CD8-positive, alpha-beta memory T cell (primary cell): Measurements from ENCODE around the gene PIGP. TPM values are rescaled to one million over a fixed set of nuclear protein-coding genes. Genes with fewer than 3 reads are reported as not detected.
A peak's percentile ranks its signal among the peaks of the same experiment; 100 is the strongest.
"Not testable (repeated sequence)": the region's sequence is repeated elsewhere in the genome, so short reads cannot be mapped to it uniquely, and the experiment has no call there.

Experiments
- CTCF ChIA-PET: fragments of 350-600 bp; sonication (Branson Sonifier 250); formaldehyde crosslinking; loops from one replicate; lab custom pipeline; 2021; ENCODE audit warnings: antibody characterized with exemption; lab: Charles Lee
- POLR2A ChIA-PET: fragments of 350-600 bp; sonication (Branson Sonifier 250); formaldehyde crosslinking; loops from one replicate; lab custom pipeline; 2021; ENCODE audit warnings: antibody characterized with exemption; lab: Charles Lee
- DNase-seq, 5 donors: peaks; one replicate each; pipeline versions ENCODE4 v3.0.0 to v3.0.0-alpha.2; 2020 to 2022; ENCODE audit warnings: mixed read lengths in 1 of 5
- H3K27ac ChIP-seq: one replicate; pipeline ENCODE4 v1.7.0; 2013; ENCODE audit warnings: low read depth, mild to moderate bottlenecking, low read length, moderate library complexity
- H3K27me3 ChIP-seq: 2 replicates; pipeline ENCODE4 v1.7.0; 2013; ENCODE audit warnings: low read length, mild to moderate bottlenecking; ENCODE audit not compliant: insufficient read depth, poor library complexity, severe bottlenecking
- H3K36me3 ChIP-seq: 2 replicates; pipeline ENCODE4 v1.7.0; 2013; ENCODE audit warnings: mild to moderate bottlenecking, low read length, moderate library complexity; ENCODE audit not compliant: insufficient read depth
- H3K4me1 ChIP-seq: 2 replicates; pipeline ENCODE4 v1.7.0; 2013; ENCODE audit warnings: mild to moderate bottlenecking, low read length, moderate library complexity; ENCODE audit not compliant: insufficient read depth
- H3K4me3 ChIP-seq: 2 replicates; pipeline ENCODE4 v1.7.0; 2013; ENCODE audit warnings: mild to moderate bottlenecking, low read length
- H3K9me3 ChIP-seq: 2 replicates; pipeline ENCODE4 v1.7.0; 2013; ENCODE audit warnings: mild to moderate bottlenecking, low read length
- H3K27ac Mint-ChIP-seq, 8 donors: one replicate each; pipeline ENCODE4 v1.8.0; 2020 to 2021; ENCODE audit warnings: mixed read lengths in 8 of 8, mild to moderate bottlenecking in 6 of 8, inconsistent platforms in 3 of 8, moderate library complexity in 3 of 8
- H3K27me3 Mint-ChIP-seq, 2 donors: one replicate each; pipeline ENCODE4 v1.8.0; 2020 to 2021; ENCODE audit warnings: mixed read lengths in 2 of 2, mild to moderate bottlenecking in 1 of 2, moderate library complexity in 1 of 2
- H3K36me3 Mint-ChIP-seq, 3 donors: one replicate each; pipeline ENCODE4 v1.8.0; 2020 to 2021; ENCODE audit warnings: mixed read lengths in 3 of 3, inconsistent platforms in 1 of 3, mild to moderate bottlenecking in 1 of 3
- H3K4me1 Mint-ChIP-seq, 3 donors: one replicate each; pipeline ENCODE4 v1.8.0; 2020 to 2021; ENCODE audit warnings: mixed read lengths in 3 of 3, inconsistent platforms in 1 of 3, mild to moderate bottlenecking in 1 of 3
- H3K4me3 Mint-ChIP-seq, 7 donors: one replicate each; pipeline ENCODE4 v1.8.0; 2020 to 2021; ENCODE audit warnings: mixed read lengths in 7 of 7, mild to moderate bottlenecking in 6 of 7, moderate library complexity in 4 of 7, inconsistent platforms in 2 of 7
- H3K9me3 Mint-ChIP-seq, 5 donors: one replicate each; pipeline ENCODE4 v1.8.0; 2020 to 2022; ENCODE audit warnings: mixed read lengths in 5 of 5, mild to moderate bottlenecking in 3 of 5, moderate library complexity in 2 of 5, inconsistent platforms in 1 of 5
- polyA plus RNA-seq: library from polyadenylated mRNA; unstranded; fragments of 300-500 nt; fragmentation: Illumina TruSeq; gene quantifications from one replicate; pipeline ENCODE4 v1.2.3, GENCODE V29; 2021
- total RNA-seq, 2 experiments: library from RNA; stranded (reverse); gene quantifications; one replicate each; pipeline ENCODE4 v1.2.3, GENCODE V29; 2021

The PIGP gene
- 10 to 100 TPM; 23.9 to 24.2 TPM for total RNA-seq
- polyA plus RNA-seq: 36.6 TPM

- peak within 1 kb of the TSS; percentile 93 for H3K27ac ChIP-seq
- peaks cover 0 to 3% (median 0%) of the 10 kb centered on the region in 5 donors for H3K9me3 Mint-ChIP-seq
- DNase-seq: peak; percentile 94 to 97 (median 96)
- CTCF ChIA-PET: no interaction called here
- no peaks in the 10 kb centered on the region for H3K9me3 ChIP-seq
- H3K27me3 Mint-ChIP-seq: peaks cover 0 to 3% of the 10 kb centered on the region in 2 donors
- H3K4me3 ChIP-seq: peak within 1 kb of the TSS; percentile 91
- H3K27ac Mint-ChIP-seq: peak within 1 kb of the TSS; percentile 94 to 100 (median 98)
- H3K4me1 Mint-ChIP-seq: peaks cover 47 to 63% (median 62%) of the 10 kb centered on the region in 3 donors
- H3K4me3 Mint-ChIP-seq: peak within 1 kb of the TSS; percentile 92 to 100 (median 96)
- POLR2A ChIA-PET: interaction anchor here (1.3 kb wide), 1 partner anchor 96 kb away, joined by 3 read pairs; no protein-coding TSS in a partner anchor
- peaks cover 3 to 23% (median 5%) of the 10 kb centered on the region in 3 donors for H3K36me3 Mint-ChIP-seq
- peaks cover 15% of the 10 kb centered on the region for H3K4me1 ChIP-seq
- no peaks in the 10 kb centered on the region for H3K36me3 ChIP-seq
- no peaks in the 10 kb centered on the region for H3K27me3 ChIP-seq
Observed at GRCh38 chr21:37072988-37073416, at the start of gene PIGP, which contains the start of gene TTC3. TSS of gene PIGP (minus strand) at chr21:37073071. CDS start at chr21:37072515, 556 bp downstream. TSS of gene TTC3 (plus strand) at chr21:37073254. CDS start at chr21:37087258, 14,004 bp downstream.

- DNase-seq: no peak
Observed at GRCh38 chr21:37119421-37120218, 46.7 kb upstream of the PIGP start.

GRCh38 chr21:37118187-37118826 lies 45.4 kb upstream of the PIGP start:
- H3K4me3 Mint-ChIP-seq: no peak overlapping the region
- H3K9me3 ChIP-seq: no peaks in the 10 kb centered on the region
- H3K4me3 ChIP-seq: no peak overlapping the region
- H3K27me3 Mint-ChIP-seq: no peaks in the 10 kb centered on the region
- H3K27me3 ChIP-seq: no peaks in the 10 kb centered on the region
- DNase-seq: no peak
- no peaks in the 10 kb centered on the region for H3K9me3 Mint-ChIP-seq
- H3K36me3 Mint-ChIP-seq: peaks cover 0 to 43% (median 10%) of the 10 kb centered on the region in 3 donors
- no peaks in the 10 kb centered on the region for H3K4me1 ChIP-seq
- peaks cover 5 to 19% (median 16%) of the 10 kb centered on the region in 3 donors for H3K4me1 Mint-ChIP-seq
- peak overlapping the region in 5 of 8 donors; percentile 15 to 49 (median 37) for H3K27ac Mint-ChIP-seq
- ChIA-PET CTCF (no interaction called here), POLR2A (no interaction called here)
- H3K36me3 ChIP-seq: peaks cover 11% of the 10 kb centered on the region
- no peak overlapping the region for H3K27ac ChIP-seq

More at GRCh38 chr21:37119421-37120218, 46.7 kb upstream of the PIGP start:
- Histone ChIP-seq H3K27ac (no peak overlapping the region), H3K36me3 (peaks cover 11% of the 10 kb centered on the region), H3K27me3 (no peaks in the 10 kb centered on the region), H3K9me3 (no peaks in the 10 kb centered on the region), H3K4me1 (no peaks in the 10 kb centered on the region), H3K4me3 (no peak overlapping the region)
- ChIA-PET CTCF (no interaction called here), POLR2A (no interaction called here)
- no peaks in the 10 kb centered on the region for H3K27me3 Mint-ChIP-seq
- H3K27ac Mint-ChIP-seq: peak overlapping the region in 7 of 8 donors; percentile 6 to 90 (median 47)
- H3K36me3 Mint-ChIP-seq: peaks cover 0 to 49% (median 11%) of the 10 kb centered on the region in 3 donors
- H3K4me3 Mint-ChIP-seq: no peak overlapping the region
- H3K9me3 Mint-ChIP-seq: no peaks in the 10 kb centered on the region
- peaks cover 5 to 19% (median 16%) of the 10 kb centered on the region in 3 donors for H3K4me1 Mint-ChIP-seq

- H3K27ac ChIP-seq: no peak overlapping the region
- no peaks in the 10 kb centered on the region for H3K27me3 ChIP-seq
- peaks cover 5 to 19% (median 16%) of the 10 kb centered on the region in 3 donors for H3K4me1 Mint-ChIP-seq
- no peak for DNase-seq
- H3K4me3 Mint-ChIP-seq: no peak overlapping the region
- no peaks in the 10 kb centered on the region for H3K4me1 ChIP-seq
- no peaks in the 10 kb centered on the region for H3K9me3 Mint-ChIP-seq
- H3K36me3 Mint-ChIP-seq: peaks cover 3 to 35% (median 6%) of the 10 kb centered on the region in 3 donors
- peaks cover 11% of the 10 kb centered on the region for H3K36me3 ChIP-seq
- no peak overlapping the region for H3K27ac Mint-ChIP-seq
- H3K9me3 ChIP-seq: no peaks in the 10 kb centered on the region
- no peaks in the 10 kb centered on the region for H3K27me3 Mint-ChIP-seq
- CTCF ChIA-PET: no interaction called here
- POLR2A ChIA-PET: no interaction called here
- H3K4me3 ChIP-seq: no peak overlapping the region
Observed at GRCh38 chr21:37117204-37117603, 44.3 kb upstream of the PIGP start.

GRCh38 chr21:37116459-37116858 lies 43.6 kb upstream of the PIGP start:
- H3K36me3 ChIP-seq: peaks cover 11% of the 10 kb centered on the region
- H3K4me1 ChIP-seq, CTCF ChIA-PET, POLR2A ChIA-PET, DNase-seq, H3K9me3 ChIP-seq, H3K27me3 Mint-ChIP-seq, H3K4me3 Mint-ChIP-seq, H3K9me3 Mint-ChIP-seq, H3K27ac ChIP-seq, H3K27me3 ChIP-seq, H3K27ac Mint-ChIP-seq, H3K4me3 ChIP-seq: not testable (repeated sequence)
- Mint-ChIP-seq H3K36me3 (peaks cover 3 to 32% (median 9%) of the 10 kb centered on the region in 3 donors), H3K4me1 (peaks cover 5 to 19% (median 16%) of the 10 kb centered on the region in 3 donors)

GRCh38 chr21:37114301-37114700 lies 41.4 kb upstream of the PIGP start:
- H3K36me3 Mint-ChIP-seq: peaks cover 1 to 18% (median 15%) of the 10 kb centered on the region in 3 donors
- H3K4me3 ChIP-seq, H3K4me3 Mint-ChIP-seq, DNase-seq, H3K9me3 ChIP-seq, H3K27me3 Mint-ChIP-seq, H3K27ac ChIP-seq, H3K36me3 ChIP-seq, H3K27me3 ChIP-seq, POLR2A ChIA-PET, H3K9me3 Mint-ChIP-seq, H3K4me1 ChIP-seq, CTCF ChIA-PET: not testable (repeated sequence)
- peaks cover 2 to 12% (median 8%) of the 10 kb centered on the region in 3 donors for H3K4me1 Mint-ChIP-seq
- H3K27ac Mint-ChIP-seq: peak overlapping the region in 1 of 8 donors; percentile 38

- H3K36me3 ChIP-seq, H3K27me3 Mint-ChIP-seq, H3K9me3 ChIP-seq, CTCF ChIA-PET, POLR2A ChIA-PET, H3K27me3 ChIP-seq, H3K9me3 Mint-ChIP-seq, H3K4me1 ChIP-seq, DNase-seq, H3K4me1 Mint-ChIP-seq, H3K4me3 Mint-ChIP-seq, H3K27ac Mint-ChIP-seq, H3K27ac ChIP-seq, H3K4me3 ChIP-seq: not testable (repeated sequence)
- H3K36me3 Mint-ChIP-seq: peaks cover 7 to 32% (median 22%) of the 10 kb centered on the region in 3 donors
Observed at GRCh38 chr21:37111029-37111428, 38.2 kb upstream of the PIGP start.

GRCh38 chr21:37106998-37107397 lies 34.1 kb upstream of the PIGP start:
- Mint-ChIP-seq H3K4me3 (no peak overlapping the region), H3K27me3 (no peaks in the 10 kb centered on the region), H3K4me1 (peaks cover 0 to 11% (median 4%) of the 10 kb centered on the region in 3 donors), H3K27ac (no peak overlapping the region), H3K36me3 (peaks cover 10 to 24% (median 15%) of the 10 kb centered on the region in 3 donors), H3K9me3 (peaks cover 0 to 3% (median 0%) of the 10 kb centered on the region in 5 donors)
- CTCF ChIA-PET: no interaction called here
- Histone ChIP-seq H3K4me3 (no peak overlapping the region), H3K27me3 (no peaks in the 10 kb centered on the region), H3K9me3 (no peaks in the 10 kb centered on the region), H3K36me3 (peaks cover 6% of the 10 kb centered on the region), H3K4me1 (no peaks in the 10 kb centered on the region), H3K27ac (no peak overlapping the region)
- POLR2A ChIA-PET: no interaction called here
- no peak for DNase-seq
